SK-MEL-5 (cell line): ENCODE data around the gene GRPEL1. TPM values are rescaled to one million over a fixed set of nuclear protein-coding genes. Genes with fewer than 3 reads are reported as not detected.

Source experiments
- DNase-seq: peaks from one replicate; pipeline ENCODE4 v3.0.0-alpha.2; 2016; ENCODE audit warnings: low read depth, low spot score
- in situ Hi-C: cut with HindIII; loops from 2 replicates; pipeline ENCODE4 v1.10.0; 2016; ENCODE audit warnings: low sequenced_read_pairs, high pct_unique_total_duplicates, low pct_unique_long_range_greater_than_20kb
- total RNA-seq: library from RNA; depleted of rRNA; stranded (reverse); fragments of >200 nt; shearing (Covaris generic); gene quantifications from 2 replicates; pipeline ENCODE4 v1.2.3, GENCODE V29; 2014

The GRPEL1 gene
- total RNA-seq, 1 experiment from 2014 or later = 70.6 TPM

GRCh38 chr4:7073526-7074390 is 5.9 kb upstream of the GRPEL1 start:
- peak; percentile 82 for DNase-seq
- in situ Hi-C loops = no loop called here

- in situ Hi-C loops = no loop called here
- no peak for DNase-seq
Measured at GRCh38 chr4:7073059-7073458, 5.2 kb upstream of the GRPEL1 start.

DNA sequence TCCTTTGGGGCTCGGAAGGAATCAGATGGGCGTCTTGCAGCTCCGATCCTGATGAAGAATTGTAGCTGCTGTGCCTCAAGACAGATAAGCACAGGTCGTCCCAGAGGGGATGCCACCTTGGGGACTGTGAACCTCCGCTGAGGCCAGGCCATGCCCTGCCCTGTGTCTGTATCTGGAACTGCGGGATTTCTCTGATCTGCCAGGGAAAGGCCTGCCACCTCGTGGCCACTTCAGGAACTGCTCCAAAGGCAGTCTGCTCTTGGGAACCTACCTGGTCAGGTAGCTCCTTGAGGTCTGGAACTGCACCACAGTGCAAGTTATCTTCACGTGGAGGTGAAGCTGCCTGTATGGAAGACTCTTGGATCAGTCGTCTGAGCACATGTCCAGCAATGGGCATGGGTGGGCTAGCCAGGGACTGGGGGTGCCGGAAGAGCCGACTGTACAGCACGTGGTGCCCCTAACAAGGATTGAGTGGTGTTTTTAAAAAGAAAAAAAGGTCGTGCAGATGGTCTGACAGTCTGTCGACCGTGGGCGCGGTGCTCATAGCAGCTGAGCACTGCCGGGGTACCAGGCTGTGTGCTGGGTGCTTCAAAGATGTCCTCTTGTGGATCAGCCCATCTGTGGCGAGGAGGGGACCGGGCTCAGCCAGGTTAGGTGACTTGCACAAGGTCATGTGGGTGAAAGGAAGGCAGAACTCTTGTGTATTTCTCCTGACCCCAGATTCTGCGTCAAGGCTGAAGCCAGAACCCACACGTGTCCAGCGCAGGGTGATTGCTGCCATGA is 3.1 kb upstream of the GRPEL1 start:
- DNase-seq = peak; percentile 76
- in situ Hi-C loops = no loop called here

DNA sequence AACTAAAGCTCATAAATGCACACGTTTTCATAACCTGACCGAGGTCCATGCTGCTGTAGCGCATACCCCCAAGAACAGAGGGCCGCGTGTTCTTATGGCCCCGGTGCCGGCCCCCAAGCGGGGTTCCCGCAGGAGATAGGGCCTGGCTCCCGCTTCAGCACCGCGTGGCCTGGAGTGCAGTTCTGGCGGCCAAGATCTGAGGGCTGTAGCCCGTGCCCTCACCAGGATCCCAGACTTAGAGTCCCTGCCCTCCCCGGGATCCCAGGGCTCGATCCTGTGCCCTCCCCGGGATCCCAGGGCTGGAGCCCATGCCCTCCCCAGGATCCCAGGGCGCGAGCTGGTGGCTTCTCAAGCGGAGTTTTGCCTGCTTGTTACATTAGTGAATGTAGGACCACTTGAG is 1.0 kb upstream of the GRPEL1 start:
- no peak for DNase-seq
- in situ Hi-C loops = no loop called here

GRCh38 chr4:7068279-7068842 is 497 bp upstream of the GRPEL1 start:
- in situ Hi-C loops = no loop called here
- no peak for DNase-seq

DNA sequence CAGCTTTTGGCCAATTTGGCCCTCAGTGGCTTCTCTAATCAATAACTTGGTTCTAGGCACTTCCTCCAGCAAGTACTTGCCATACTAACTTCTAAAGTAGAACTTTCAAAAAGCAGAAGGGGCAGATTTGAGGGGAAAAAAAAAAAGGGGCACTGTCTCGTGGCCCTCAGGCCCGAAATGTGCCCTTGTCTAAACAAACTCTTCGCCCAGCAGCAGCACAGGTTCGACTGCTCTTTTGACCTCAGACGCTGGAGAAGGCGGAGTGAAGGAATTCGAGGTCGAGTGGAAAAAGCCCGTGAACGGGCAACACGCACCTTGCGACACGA is 775 bp downstream of the GRPEL1 start:
- in situ Hi-C loops = no loop called here
- no peak for DNase-seq

GRCh38 chr4:7066493-7066892 is 1.4 kb downstream of the GRPEL1 start:
- in situ Hi-C loops = no loop called here
- DNase-seq = no peak

GRCh38 chr4:7066006-7066405 is 1.9 kb downstream of the GRPEL1 start:
- DNase-seq = no peak
- in situ Hi-C loops = no loop called here

DNA sequence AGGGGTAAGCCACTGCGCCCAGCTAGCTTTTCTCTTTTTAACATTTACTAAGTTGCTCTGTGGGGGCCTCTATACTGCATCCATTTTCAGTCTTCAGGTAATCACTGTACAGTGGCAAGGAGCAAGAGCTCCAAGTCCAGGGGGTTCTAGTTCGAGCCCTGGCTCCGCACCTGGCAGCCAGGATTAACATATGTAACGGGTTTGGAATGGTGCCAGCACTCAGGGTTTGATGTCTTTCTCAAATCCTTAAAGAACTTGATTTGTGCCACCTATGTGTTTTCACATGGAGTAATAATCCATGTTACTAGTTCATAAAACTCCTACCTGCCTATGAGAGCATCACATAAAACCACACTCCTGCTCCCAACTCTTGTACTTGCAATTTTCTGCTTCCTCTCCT is 4.5 kb downstream of the GRPEL1 start:
- in situ Hi-C loops = no loop called here
- no peak for DNase-seq

- in situ Hi-C loops = no loop called here
- DNase-seq = no peak
Measured at GRCh38 chr4:7062816-7063215, 5.0 kb downstream of the GRPEL1 start.

GRCh38 chr4:7061815-7062214 is 6.0 kb downstream of the GRPEL1 start:
- in situ Hi-C loops = no loop called here
- no peak for DNase-seq

DNA sequence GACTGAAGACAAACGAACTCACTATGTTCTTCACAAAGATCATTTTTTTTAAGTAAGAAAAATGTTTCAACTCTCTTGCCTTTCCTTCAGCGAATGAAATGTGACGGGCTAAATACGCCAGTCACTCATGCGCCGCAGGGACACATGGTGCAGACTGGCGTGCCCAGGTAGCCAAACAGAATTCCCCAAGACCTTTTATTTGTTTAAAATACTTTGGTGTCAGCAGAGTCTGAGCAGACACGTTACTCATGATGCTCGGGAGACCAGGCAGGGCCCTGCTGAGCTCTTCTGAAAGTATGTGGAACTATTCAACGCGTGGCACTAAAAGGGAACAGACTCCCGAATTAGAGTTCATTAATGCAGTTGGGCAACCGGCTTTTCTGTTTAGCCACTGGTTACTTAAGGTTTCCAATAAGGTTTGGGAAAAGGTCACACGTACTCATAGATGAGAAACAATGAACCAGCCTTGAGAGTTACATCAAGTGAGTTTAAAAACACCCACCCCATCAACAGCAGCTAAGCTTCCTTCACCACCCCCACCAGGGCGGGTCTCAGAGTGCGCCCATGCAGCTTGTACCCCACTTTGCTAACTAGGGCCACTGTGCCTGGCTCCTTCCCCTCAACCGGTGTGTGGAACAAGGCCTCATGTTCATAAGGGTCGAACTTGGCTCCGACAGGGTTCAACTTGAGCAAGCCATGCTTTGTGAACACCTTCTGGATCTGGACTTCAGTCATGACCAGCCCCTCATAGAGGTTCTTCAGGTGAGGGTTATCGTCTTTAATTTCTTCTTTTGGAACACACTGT is 7.3 kb downstream of the GRPEL1 start:
- DNase-seq = no peak
- in situ Hi-C loops = no loop called here

DNA sequence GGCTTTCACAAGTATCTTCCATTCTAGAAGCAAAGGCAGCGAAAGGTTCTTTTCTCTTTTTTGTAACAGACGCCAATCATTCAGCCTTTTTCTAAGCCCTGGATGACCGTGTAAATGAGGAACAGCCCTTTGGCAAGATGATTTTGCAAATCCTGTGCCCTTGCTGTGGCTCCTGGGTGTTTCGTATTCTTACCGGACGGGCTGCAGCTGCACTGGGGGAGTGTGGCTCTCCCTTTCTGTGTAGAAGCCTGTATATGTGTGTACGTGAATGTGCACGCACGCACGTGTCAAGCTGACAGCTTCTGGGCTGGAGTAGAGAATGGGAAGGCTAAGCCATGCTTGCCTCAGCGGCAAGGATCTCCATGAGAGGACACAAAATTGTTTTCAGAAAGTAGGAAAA is 8.2 kb downstream of the GRPEL1 start:
- no peak for DNase-seq
- in situ Hi-C loops = no loop called here

- in situ Hi-C loops = no loop called here
- no peak for DNase-seq
Measured at GRCh38 chr4:7058792-7059191, 9.1 kb downstream of the GRPEL1 start.

DNA sequence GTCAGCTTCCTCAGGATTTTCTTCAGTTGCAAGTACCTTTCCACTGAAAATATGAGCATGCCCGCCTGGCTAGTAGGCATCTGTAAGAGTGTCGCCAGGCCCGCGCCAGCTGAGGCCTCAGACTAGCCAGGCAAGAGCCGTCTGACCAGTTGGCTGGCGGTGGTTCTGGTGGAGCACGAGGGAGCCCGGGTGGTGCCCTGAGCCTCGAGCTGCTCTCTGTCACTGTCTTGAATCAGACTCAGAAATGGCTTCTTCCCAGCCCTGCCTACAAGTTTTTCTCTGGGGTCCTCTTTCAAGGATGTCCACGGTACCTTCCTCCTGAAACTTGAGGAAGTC is 11.9 kb downstream of the GRPEL1 start:
- in situ Hi-C loops = no loop called here

GRCh38 chr4:7055111-7055989 is 12.5 kb downstream of the GRPEL1 start:
- in situ Hi-C loops = no loop called here
- DNase-seq = no peak

More for the DNA sequence above, 11.9 kb downstream of the GRPEL1 start:
- no peak for DNase-seq
